ENCODE data around the gene HADH. TPM values are rescaled to one million over a fixed set of nuclear protein-coding genes. Genes with fewer than 3 reads are reported as not detected.

HADH gene
- total RNA-seq, 1 experiment from 2014 or later = 39.8 TPM

GRCh38 chr4:108004646-108005045 is 15.0 kb downstream of the HADH start:
- no peaks in the 10 kb centered on the region; the same call in 1 of the 2 replicates for H3K27me3 Mint-ChIP-seq (ENCODE audit: low read depth)
- H3K27ac Mint-ChIP-seq = no peak overlapping the region
- H3K36me3 Mint-ChIP-seq = peaks cover 68% of the 10 kb centered on the region
- ChIA-PET CTCF (interaction anchor here (0.6 kb wide), 1 partner anchor 14 kb away, joined by 5 read pairs; no protein-coding TSS in a partner anchor), POLR2A (no interaction called here)
- H3K4me1 Mint-ChIP-seq = peaks cover 23% of the 10 kb centered on the region
- no peak for TF ChIP-seq ZNF263 (CRISPR knock-in tag; IDR thresholded peaks at IDR 0.05; ENCODE audit: low read depth)
- TF ChIP-seq, protein P1, sequence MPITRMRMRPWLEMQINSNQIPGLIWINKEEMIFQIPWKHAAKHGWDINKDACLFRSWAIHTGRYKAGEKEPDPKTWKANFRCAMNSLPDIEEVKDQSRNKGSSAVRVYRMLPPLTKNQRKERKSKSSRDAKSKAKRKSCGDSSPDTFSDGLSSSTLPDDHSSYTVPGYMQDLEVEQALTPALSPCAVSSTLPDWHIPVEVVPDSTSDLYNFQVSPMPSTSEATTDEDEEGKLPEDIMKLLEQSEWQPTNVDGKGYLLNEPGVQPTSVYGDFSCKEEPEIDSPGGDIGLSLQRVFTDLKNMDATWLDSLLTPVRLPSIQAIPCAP (CRISPR knock-in tag; IDR thresholded peaks at IDR 0.05) = no peak
- no peak for TF ChIP-seq ZNF121 (CRISPR knock-in tag; IDR thresholded peaks at IDR 0.05)
- no peak for TF ChIP-seq NR2C2 (CRISPR knock-in tag; IDR thresholded peaks at IDR 0.05)
- no peak for TF ChIP-seq JUN (CRISPR knock-in tag; IDR thresholded peaks at IDR 0.05)
- no peak for TF ChIP-seq FOXP1 (CRISPR knock-in tag; IDR thresholded peaks at IDR 0.05; ENCODE audit: borderline replicate concordance)
- TF ChIP-seq ZNF416 (CRISPR knock-in tag; IDR thresholded peaks at IDR 0.05) = no peak
- TF ChIP-seq ELF4 (CRISPR knock-in tag; IDR thresholded peaks at IDR 0.05; ENCODE audit: low read depth) = no peak
- no peak for TF ChIP-seq CREB1 (CRISPR knock-in tag; IDR thresholded peaks at IDR 0.05)
- TF ChIP-seq ZBTB43 (CRISPR knock-in tag; IDR thresholded peaks at IDR 0.05) = no peak
- no peak for TF ChIP-seq ETV6 (CRISPR knock-in tag; IDR thresholded peaks at IDR 0.05)
- no peak for TF ChIP-seq EMX1 (CRISPR knock-in tag; IDR thresholded peaks at IDR 0.05)
- ATAC-seq (peak; percentile 66), DNase-seq (ENCODE audit: low spot score) (no peak)
- H3K4me3 Mint-ChIP-seq = no peak overlapping the region
- peaks cover 36% of the 10 kb centered on the region for H3K9me3 Mint-ChIP-seq

GRCh38 chr4:108005807-108006206 is 16.1 kb downstream of the HADH start:
- ATAC-seq = no peak
- Mint-ChIP-seq H3K36me3 (peaks cover 66% of the 10 kb centered on the region), H3K9me3 (peaks cover 27% of the 10 kb centered on the region), H3K27ac (no peak overlapping the region; the same call in 1 of the 2 replicates), H3K4me1 (peaks cover 23% of the 10 kb centered on the region), H3K4me3 (no peak overlapping the region), H3K27me3 (ENCODE audit: low read depth) (no peaks in the 10 kb centered on the region; the same call in 1 of the 2 replicates)
- ChIA-PET POLR2A (no interaction called here), CTCF (no interaction called here)
- TF ChIP-seq PREB (CRISPR knock-in tag; IDR thresholded peaks at IDR 0.05; ENCODE audit: borderline replicate concordance) (no peak), MYBL2 (CRISPR knock-in tag; IDR thresholded peaks at IDR 0.05) (no peak), PRRX2 (CRISPR knock-in tag; IDR thresholded peaks at IDR 0.05) (no peak), ZNF396 (CRISPR knock-in tag; IDR thresholded peaks at IDR 0.05; ENCODE audit: borderline replicate concordance) (no peak), SMAD4 (CRISPR knock-in tag; IDR thresholded peaks at IDR 0.05) (no peak), NR2C2 (CRISPR knock-in tag; IDR thresholded peaks at IDR 0.05) (no peak), RELA (CRISPR knock-in tag; IDR thresholded peaks at IDR 0.05; ENCODE audit: borderline replicate concordance) (no peak)
- TF ChIP-seq, protein P2, sequence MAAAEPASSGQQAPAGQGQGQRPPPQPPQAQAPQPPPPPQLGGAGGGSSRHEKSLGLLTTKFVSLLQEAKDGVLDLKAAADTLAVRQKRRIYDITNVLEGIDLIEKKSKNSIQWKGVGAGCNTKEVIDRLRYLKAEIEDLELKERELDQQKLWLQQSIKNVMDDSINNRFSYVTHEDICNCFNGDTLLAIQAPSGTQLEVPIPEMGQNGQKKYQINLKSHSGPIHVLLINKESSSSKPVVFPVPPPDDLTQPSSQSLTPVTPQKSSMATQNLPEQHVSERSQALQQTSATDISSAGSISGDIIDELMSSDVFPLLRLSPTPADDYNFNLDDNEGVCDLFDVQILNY (CRISPR knock-in tag; IDR thresholded peaks at IDR 0.05) = no peak
- TF ChIP-seq, protein P3, sequence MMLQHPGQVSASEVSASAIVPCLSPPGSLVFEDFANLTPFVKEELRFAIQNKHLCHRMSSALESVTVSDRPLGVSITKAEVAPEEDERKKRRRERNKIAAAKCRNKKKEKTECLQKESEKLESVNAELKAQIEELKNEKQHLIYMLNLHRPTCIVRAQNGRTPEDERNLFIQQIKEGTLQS (CRISPR knock-in tag; conservative IDR thresholded peaks at IDR 0.05) = no peak
- TF ChIP-seq, protein P1 (CRISPR knock-in tag; IDR thresholded peaks at IDR 0.05) = no peak
- DNase-seq (ENCODE audit: low spot score) = no peak
